NK-92 (cell line): ENCODE measurements around the gene TAF4.
"Not testable (repeated sequence)": the region's sequence is repeated elsewhere in the genome, so short reads cannot be mapped to it uniquely, and the experiment has no call there.

ENCODE experiments used
- DNase-seq: peaks from one replicate; lab custom pipeline; 2025; ENCODE audit not compliant: unreplicated experiment; lab: John Stamatoyannopoulos, UW

Gene TAF4

GRCh38 chr20:62080249-62080990, 14.7 kb upstream of the TAF4 start:
- no peak for DNase-seq

DNA sequence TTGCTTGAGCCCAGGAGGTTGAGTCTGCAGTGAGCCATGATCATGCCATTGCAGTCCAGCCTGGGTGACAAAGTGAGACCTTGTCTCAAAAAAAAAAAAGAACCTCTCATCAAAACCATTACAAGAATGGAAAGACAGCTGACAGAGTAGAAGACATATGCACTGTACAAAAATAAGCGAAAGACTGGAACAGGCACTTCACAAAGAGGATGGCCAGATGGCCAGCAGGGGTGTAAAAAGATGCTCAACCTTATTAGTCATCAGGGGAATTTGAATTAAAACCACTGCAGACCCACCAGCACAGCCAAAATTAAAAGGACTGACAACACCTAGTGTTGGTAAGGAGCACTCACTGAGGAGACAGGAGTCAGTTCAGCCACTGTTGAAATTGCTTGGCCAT, 13.5 kb upstream of the TAF4 start:
- DNase-seq, result no peak

- no peak for DNase-seq
Measured at GRCh38 chr20:62073323-62073722, 7.6 kb upstream of the TAF4 start.

GRCh38 chr20:62071669-62072430, 6.2 kb upstream of the TAF4 start:
- DNase-seq, result not testable (repeated sequence)

DNA sequence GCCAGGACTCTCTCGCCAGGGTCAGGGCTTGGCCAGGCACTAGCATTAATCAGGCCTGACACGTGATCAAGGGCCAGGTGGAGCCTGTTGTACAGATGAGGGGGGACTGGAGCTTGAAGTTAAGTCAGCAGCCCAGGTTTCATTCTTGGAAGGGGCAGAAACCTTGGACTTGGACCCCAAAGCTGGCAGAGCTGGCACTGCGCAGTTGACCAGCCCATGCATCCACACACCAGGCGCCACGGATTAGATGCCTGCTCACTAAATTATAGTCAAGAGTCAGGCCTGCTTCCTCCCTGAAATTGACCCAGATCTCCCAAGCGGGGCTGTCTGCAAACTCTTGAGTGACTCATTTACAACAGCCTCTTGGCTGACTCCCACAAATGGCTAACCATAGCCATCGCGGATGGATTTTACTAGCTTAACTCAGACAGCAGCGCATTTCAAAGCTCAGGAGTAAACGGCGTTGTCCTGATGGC, 4.1 kb upstream of the TAF4 start:
- no peak for DNase-seq

GRCh38 chr20:62068997-62069396, 3.3 kb upstream of the TAF4 start:
- no peak for DNase-seq

DNA sequence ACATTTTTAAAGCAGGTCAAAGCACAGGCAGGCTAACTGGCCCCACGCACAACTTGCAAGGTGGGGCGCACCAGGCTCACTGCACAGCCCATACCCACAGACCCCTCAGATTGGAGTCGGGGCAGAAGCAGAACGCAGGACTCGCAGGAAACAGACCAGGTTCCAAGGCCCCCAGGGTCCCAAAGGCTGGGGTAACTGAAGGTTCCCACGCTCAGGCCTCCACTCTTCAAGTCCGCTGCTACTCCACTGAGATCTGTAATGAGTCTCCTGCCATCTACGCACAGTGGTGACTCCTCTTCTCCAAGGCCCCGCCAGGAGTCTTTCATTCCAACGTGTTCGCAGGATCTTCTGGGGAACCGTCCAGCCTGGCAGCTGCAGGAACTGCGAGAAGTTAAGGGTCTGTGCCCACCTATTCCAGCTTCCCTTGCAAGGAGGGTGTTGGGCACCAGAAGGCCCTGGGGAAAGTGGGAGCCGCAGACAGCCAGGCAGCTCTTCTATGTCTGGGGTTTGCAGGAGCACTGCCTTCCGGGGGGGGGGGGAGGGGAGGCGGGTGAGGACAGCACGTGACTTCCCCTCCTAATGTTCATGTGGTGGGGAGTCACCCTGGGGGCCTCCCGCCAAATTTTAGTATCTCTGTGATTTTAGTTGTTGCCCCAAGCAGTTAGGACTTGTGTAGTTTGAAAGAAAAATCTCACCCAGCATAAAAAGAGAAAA, 2.0 kb upstream of the TAF4 start:
- no peak for DNase-seq

- no peak for DNase-seq
Measured at GRCh38 chr20:62066983-62067433, 1.3 kb upstream of the TAF4 start.

GRCh38 chr20:62066339-62066982, 780 bp upstream of the TAF4 start:
- DNase-seq, result no peak

DNA sequence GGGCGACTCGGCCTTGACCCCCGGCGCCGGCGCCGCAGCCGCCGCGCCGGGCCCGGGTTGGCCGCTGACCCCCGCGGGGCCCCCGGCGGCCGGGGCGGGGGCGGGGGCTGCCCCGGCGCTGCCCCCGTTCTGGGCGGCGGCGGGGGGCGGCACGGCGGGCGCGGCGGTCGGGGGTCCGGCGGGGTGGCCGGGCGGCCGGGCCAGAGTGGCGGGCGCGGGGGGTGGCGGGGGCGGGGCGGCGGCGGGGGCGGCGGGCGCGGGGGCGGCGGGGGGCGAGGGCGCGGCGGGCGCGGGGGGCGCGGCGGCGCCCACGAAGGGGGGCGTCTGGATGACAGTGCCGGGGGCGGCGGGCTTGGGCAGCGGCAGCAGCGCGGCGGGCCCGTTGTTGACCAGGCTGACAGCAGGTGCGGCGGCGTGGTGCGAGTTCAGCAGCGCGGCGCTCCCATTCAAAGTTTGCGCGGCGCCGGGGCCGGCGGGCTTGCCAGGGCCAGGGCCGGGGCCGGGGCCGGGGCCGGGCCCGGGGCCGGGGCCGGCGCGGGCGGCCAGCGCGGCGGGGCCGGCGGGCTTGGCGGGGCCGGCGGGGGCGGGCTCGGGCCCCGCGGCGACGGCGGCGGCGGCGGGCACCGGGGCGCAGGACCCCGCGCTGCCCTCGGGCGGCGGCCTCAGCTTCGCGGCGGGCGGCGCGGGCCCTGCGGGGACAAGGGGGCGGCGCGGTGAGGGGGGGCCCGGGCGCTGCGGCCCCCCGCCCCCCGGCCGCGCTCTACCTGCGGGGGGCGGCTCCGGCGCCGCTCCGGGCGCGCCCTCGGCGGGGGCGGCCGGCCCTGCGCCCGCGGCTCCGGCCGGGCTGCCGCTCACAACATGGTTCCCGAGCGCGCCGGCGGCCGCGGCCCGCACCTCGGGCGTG, 659 bp downstream of the TAF4 start:
- no peak for DNase-seq

GRCh38 chr20:62063981-62064769, 1.5 kb downstream of the TAF4 start:
- no peak for DNase-seq

GRCh38 chr20:62063315-62063980, 2.2 kb downstream of the TAF4 start:
- no peak for DNase-seq

- no peak for DNase-seq
Measured at GRCh38 chr20:62062661-62063314, 2.9 kb downstream of the TAF4 start.

DNA sequence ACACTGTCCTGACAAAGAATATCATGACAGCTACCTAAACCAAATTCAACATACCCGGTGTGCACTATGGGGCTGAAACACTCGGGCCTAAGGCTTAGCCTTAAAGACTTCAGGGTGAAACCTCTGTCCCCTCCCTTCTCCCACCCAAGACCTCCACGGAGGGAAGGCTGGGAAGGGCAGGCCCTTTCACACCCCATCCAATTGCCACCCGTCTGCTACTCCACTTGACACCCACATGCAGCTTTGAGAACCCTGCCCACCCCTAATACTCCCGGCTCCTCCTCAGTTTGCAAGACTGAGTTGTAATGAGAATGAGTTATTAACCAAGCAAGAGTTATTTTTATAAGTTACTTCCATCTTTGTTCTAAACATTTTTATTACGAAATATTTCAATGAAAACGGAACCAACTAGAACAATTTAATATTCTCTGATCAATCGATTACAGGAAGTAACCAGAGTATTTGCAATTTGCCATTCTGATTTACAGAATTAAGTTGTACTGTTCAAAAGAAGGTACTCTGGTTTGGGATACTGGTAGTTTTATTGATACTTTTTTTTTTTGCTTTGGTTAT, 3.7 kb downstream of the TAF4 start:
- DNase-seq, result no peak

DNA sequence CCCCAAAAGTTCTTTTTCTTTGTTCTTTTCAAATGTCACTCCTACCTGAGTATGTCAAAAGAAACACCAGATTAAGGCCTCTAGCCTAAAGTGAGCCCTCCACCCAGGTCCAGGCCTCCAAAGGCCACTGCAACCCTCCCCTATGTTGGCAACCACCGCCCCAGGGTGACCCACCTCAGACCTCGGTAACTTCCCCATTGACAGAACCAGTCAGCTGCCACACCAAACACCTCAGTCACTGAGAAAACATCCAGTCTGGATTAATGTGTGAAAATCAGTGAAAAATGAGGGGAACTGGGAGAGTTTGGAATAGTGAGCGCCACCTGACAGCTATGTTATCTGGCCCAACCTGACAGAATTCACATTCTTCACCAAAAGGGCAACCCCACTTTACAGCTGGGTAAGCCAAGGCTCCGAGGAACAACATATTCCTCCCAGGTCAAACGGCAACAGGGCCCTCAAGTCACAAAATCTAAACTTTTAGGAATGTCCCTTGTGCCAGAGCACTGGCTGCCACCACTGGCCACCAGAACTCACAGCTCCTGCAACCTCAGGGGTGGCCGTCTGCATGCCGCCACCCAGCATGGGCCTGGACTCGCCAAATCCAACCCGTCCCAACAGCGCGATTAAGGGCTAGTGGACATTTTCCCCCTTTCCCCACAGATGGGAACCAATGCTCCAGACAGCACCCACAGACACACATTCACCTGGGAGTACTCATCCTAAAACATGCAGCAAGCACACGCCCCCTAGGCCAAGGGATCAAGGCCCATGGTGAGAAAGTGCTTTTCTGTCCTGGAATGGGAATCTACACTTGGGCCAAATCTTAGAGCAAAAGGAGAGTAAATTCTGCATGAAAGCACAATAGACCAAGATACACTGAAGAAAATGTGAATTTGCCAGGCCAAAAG, 4.8 kb downstream of the TAF4 start:
- DNase-seq, result no peak

DNA sequence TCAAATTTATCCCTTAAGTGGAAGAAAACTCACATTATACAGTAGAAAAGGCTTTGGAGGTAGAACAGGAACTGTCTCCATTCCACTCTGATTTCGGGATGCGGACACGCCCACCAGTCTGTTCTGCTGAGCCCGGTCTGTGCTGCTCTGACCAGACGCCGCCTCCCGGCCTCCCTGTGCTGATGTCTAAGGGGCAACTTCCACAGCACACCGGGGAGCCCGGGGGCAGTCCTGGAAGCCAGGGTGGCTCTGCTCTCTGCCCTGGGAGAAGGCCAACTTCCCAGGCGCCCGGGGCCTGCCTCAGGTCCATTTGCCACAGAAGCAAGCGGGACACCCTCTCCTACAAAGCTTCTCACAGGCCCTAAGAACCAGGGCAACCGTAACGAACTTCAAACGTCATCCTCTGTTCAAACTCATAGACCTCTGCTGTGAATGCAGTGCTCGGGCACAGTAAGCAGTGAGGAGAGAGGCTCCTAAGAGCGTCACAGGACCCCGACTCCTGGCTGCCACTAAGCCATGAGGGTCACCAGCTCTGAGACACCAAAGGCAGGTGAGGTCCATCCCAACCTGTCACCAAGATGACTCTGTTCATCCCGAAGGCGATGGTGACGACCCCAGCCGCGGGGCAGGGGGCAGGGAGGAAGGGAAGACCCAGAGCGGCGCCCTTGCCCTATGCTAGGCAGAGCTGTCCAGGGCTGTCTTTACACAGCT, 5.6 kb downstream of the TAF4 start:
- DNase-seq, result no peak
